H1 (cell line): ENCODE results near the gene MED28. TPM values are rescaled to one million over a fixed set of nuclear protein-coding genes. Genes with fewer than 3 reads are reported as not detected.

ENCODE experiments used
- CTCF ChIA-PET: fragments of 300-600 bp; sonication (Branson Sonifier 250); formaldehyde crosslinking; loops from one replicate; lab custom pipeline; 2021; ENCODE audit not compliant: partially characterized antibody; lab: Charles Lee
- POLR2A ChIA-PET: fragments of 300-600 bp; sonication (Branson Sonifier 250); formaldehyde crosslinking; loops from one replicate; lab custom pipeline; 2021; ENCODE audit warnings: inconsistent platforms; ENCODE audit not compliant: partially characterized antibody; lab: Charles Lee
- DNase-seq, 2 experiments: peaks; one replicate each; pipeline versions ENCODE4 v3.0.0 to v3.0.0-alpha.2; 2010 to 2022; ENCODE audit warnings: low spot score in 2 of 2, low read depth in 1 of 2, mixed read lengths in 1 of 2
- FAIRE-seq: peaks from 2 replicates; lab custom pipeline; 2011; peaks lifted over from hg19 to GRCh38; lab: Jason Lieb, UNC
- H2AFZ ChIP-seq: 2 replicates; pipeline ENCODE4 v1.8.1; 2012; ENCODE audit warnings: low read length, inconsistent platforms
- H2AK5ac ChIP-seq: 2 replicates; pipeline ENCODE4 v1.6.1; 2013; ENCODE audit warnings: low read depth, low read length
- H2BK120ac ChIP-seq: replicated peaks from 2 replicates; pipeline ENCODE3; 2013; ENCODE audit warnings: low read depth, low read length, inconsistent platforms
- H2BK12ac ChIP-seq: 2 replicates; pipeline ENCODE4 v1.6.1; 2013; ENCODE audit warnings: low read depth, low read length
- H2BK15ac ChIP-seq: 2 replicates; pipeline ENCODE4 v1.6.1; 2013; ENCODE audit warnings: low read length
- H2BK20ac ChIP-seq: 2 replicates; pipeline ENCODE4 v1.6.1; 2013; ENCODE audit warnings: low read length
- H2BK5ac ChIP-seq: 2 replicates; pipeline ENCODE4 v1.6.1; 2013; ENCODE audit warnings: low read depth, low read length
- H3K14ac ChIP-seq: 2 replicates; pipeline ENCODE4 v1.6.1; 2013; ENCODE audit warnings: inconsistent platforms; ENCODE audit not compliant: insufficient read length
- H3K18ac ChIP-seq: 2 replicates; pipeline ENCODE4 v1.6.1; 2013; ENCODE audit warnings: low read length; ENCODE audit errors: extremely low read depth
- H3K23ac ChIP-seq: 2 replicates; pipeline ENCODE4 v1.6.1; 2013; ENCODE audit warnings: inconsistent platforms; ENCODE audit not compliant: insufficient read length
- H3K23me2 ChIP-seq: 2 replicates; pipeline ENCODE4 v1.6.1; 2013; ENCODE audit warnings: low read depth, low read length
- H3K27ac ChIP-seq: 2 replicates; pipeline ENCODE4 v1.6.1; 2011; ENCODE audit warnings: low read depth, low read length, inconsistent platforms
- H3K27me3 ChIP-seq, 4 experiments: replicated peaks in 1 of 4; 1 replicate in 1 of 4; 2 replicates in 3 of 4; pipeline versions ENCODE4 v1.6.1 to v1.8.1; 2011 to 2013; ENCODE audit warnings: low read length in 3 of 4, mild to moderate bottlenecking in 3 of 4, inconsistent platforms in 2 of 4, mixed read lengths in 2 of 4, moderate library complexity in 1 of 4; ENCODE audit not compliant: control insufficient read depth in 3 of 4, insufficient read depth in 3 of 4; ENCODE audit errors: extremely low read depth in 1 of 4
- H3K36me3 ChIP-seq, 4 experiments: 2 replicates each; pipeline versions ENCODE4 v1.6.1 to v1.8.1; 2011 to 2013; ENCODE audit warnings: mild to moderate bottlenecking in 4 of 4, low read length in 3 of 4, moderate library complexity in 2 of 4, control low read depth in 1 of 4, inconsistent platforms in 1 of 4; ENCODE audit not compliant: insufficient read depth in 4 of 4, control insufficient read depth in 2 of 4
- H3K4ac ChIP-seq: replicated peaks from 2 replicates; pipeline ENCODE3; 2013; ENCODE audit warnings: low read length, low read depth, mixed read lengths, inconsistent platforms; ENCODE audit not compliant: insufficient read length
- H3K4me1 ChIP-seq, 4 experiments: replicated peaks in 1 of 4; 1 replicate in 1 of 4; 2 replicates in 3 of 4; pipeline versions ENCODE4 v1.6.1 to v1.8.1; 2011 to 2013; ENCODE audit warnings: low read length in 3 of 4, inconsistent platforms in 2 of 4, mixed read lengths in 1 of 4; ENCODE audit not compliant: insufficient read depth in 4 of 4, control insufficient read depth in 3 of 4
- H3K4me2 ChIP-seq, 2 experiments: 2 replicates each; pipeline versions ENCODE4 v1.6.1 to v1.8.1; 2011 to 2013; ENCODE audit warnings: low read depth in 2 of 2, low read length in 2 of 2, control low read depth in 1 of 2, inconsistent platforms in 1 of 2, mild to moderate bottlenecking in 1 of 2; ENCODE audit not compliant: insufficient read depth in 1 of 2
- H3K4me3 ChIP-seq, 4 experiments: fragments of 200-600, 300-600 bp in 1 of 4; sonication (generic), shearing (Covaris generic), sonication (Bioruptor Twin) in 1 of 4; 2 replicates each; pipeline versions ENCODE4 v1.5.1 to v1.8.1; 2011 to 2016; ENCODE audit warnings: low read length in 4 of 4, low read depth in 3 of 4, control low read depth in 2 of 4, inconsistent platforms in 2 of 4, mild to moderate bottlenecking in 2 of 4, mixed read lengths in 1 of 4, moderate library complexity in 1 of 4; ENCODE audit not compliant: insufficient read depth in 2 of 4; ENCODE audit errors: extremely low read depth in 1 of 4
- H3K56ac ChIP-seq: replicated peaks from 2 replicates; pipeline ENCODE3; 2013; ENCODE audit warnings: low read depth, mild to moderate bottlenecking, mixed read lengths, low read length, inconsistent platforms; ENCODE audit not compliant: insufficient read length
- H3K79me1 ChIP-seq: 2 replicates; pipeline ENCODE4 v1.6.1; 2013; ENCODE audit warnings: low read depth, low read length, control low read depth
- H3K79me2 ChIP-seq, 2 experiments: 2 replicates each; pipeline versions ENCODE4 v1.6.1 to v1.8.1; 2012 to 2013; ENCODE audit warnings: low read length in 2 of 2, mild to moderate bottlenecking in 2 of 2, inconsistent platforms in 1 of 2; ENCODE audit not compliant: insufficient read depth in 2 of 2, control insufficient read depth in 1 of 2
- H3K9ac ChIP-seq, 4 experiments: replicated peaks in 1 of 4; 1 replicate in 1 of 4; 2 replicates in 3 of 4; pipeline versions ENCODE4 v1.6.1 to v1.8.1; 2011 to 2013; ENCODE audit warnings: low read depth in 3 of 4, low read length in 3 of 4, control low read depth in 2 of 4, mild to moderate bottlenecking in 2 of 4, moderate library complexity in 2 of 4, inconsistent platforms in 1 of 4; ENCODE audit errors: extremely low read depth in 1 of 4
- H3K9me3 ChIP-seq, 2 experiments: 2 replicates each; pipeline versions ENCODE4 v1.6.1 to v1.8.1; 2012 to 2013; ENCODE audit warnings: mild to moderate bottlenecking in 2 of 2, moderate library complexity in 2 of 2, control low read depth in 1 of 2, inconsistent platforms in 1 of 2, low read depth in 1 of 2, low read length in 1 of 2, mixed read lengths in 1 of 2; ENCODE audit not compliant: insufficient read depth in 2 of 2
- H4K20me1 ChIP-seq, 2 experiments: replicated peaks in 1 of 2; 2 replicates each; pipeline versions ENCODE3 to v1.8.1; 2011 to 2013; ENCODE audit warnings: inconsistent platforms in 2 of 2, low read length in 2 of 2, mild to moderate bottlenecking in 1 of 2; ENCODE audit not compliant: insufficient read depth in 2 of 2, control insufficient read depth in 1 of 2
- H4K5ac ChIP-seq: 2 replicates; pipeline ENCODE4 v1.6.1; 2013; ENCODE audit warnings: low read length, low read depth, mixed read lengths, inconsistent platforms; ENCODE audit not compliant: insufficient read length
- H4K8ac ChIP-seq: 2 replicates; pipeline ENCODE4 v1.8.0; 2013; ENCODE audit warnings: mild to moderate bottlenecking, moderate library complexity, low read length, inconsistent platforms; ENCODE audit not compliant: insufficient read depth; ENCODE audit errors: extremely low read depth
- H4K91ac ChIP-seq: replicated peaks from 2 replicates; pipeline ENCODE3; 2013; ENCODE audit warnings: low read length, mixed read lengths, inconsistent platforms; ENCODE audit not compliant: insufficient read length
- BACH1 ChIP-seq: IDR thresholded peaks from 2 replicates; pipeline ENCODE4 v1.6.1; 2012; ENCODE audit warnings: low read length, improper control_type of control experiment
- CBX8 ChIP-seq: fragments of 300-800, 300-1000 bp; sonication (generic); IDR thresholded peaks from 2 replicates; pipeline ENCODE4 v1.7.1; 2016; ENCODE audit warnings: low read depth, low read length, borderline replicate concordance
- CEBPB ChIP-seq: IDR thresholded peaks from 2 replicates; pipeline ENCODE4 v1.6.1; 2012; ENCODE audit warnings: low read depth, low read length
- CHD2 ChIP-seq: IDR thresholded peaks from 2 replicates; pipeline ENCODE4 v1.6.1; 2012; ENCODE audit warnings: low read length, improper control_type of control experiment
- GABPA ChIP-seq: IDR thresholded peaks from 2 replicates; pipeline ENCODE4 v1.6.1; 2011; ENCODE audit warnings: mild to moderate bottlenecking, low read length, moderate library complexity, borderline replicate concordance; ENCODE audit not compliant: insufficient read depth
- KDM4A ChIP-seq: IDR thresholded peaks from one replicate; pipeline ENCODE4 v1.7.1; 2012; ENCODE audit warnings: low read depth, mild to moderate bottlenecking, moderate library complexity, low read length, inconsistent platforms; ENCODE audit not compliant: severe bottlenecking
- SP2 ChIP-seq: IDR thresholded peaks from 2 replicates; pipeline ENCODE4 v1.6.1; 2012; ENCODE audit warnings: mild to moderate bottlenecking, low read length, inconsistent platforms
- TAF1 ChIP-seq: IDR thresholded peaks from 2 replicates; pipeline ENCODE4 v1.6.1; 2011; ENCODE audit warnings: mild to moderate bottlenecking, low read depth, low read length
- TEAD4 ChIP-seq: IDR thresholded peaks from 2 replicates; pipeline ENCODE4 v1.6.1; 2012; ENCODE audit warnings: low read depth, low read length, inconsistent platforms, mixed read lengths
- WGBS, 2 experiments: shearing (Covaris generic) in 1 of 2; methylation state at CpG; one replicate each; pipeline versions ENCODE4 v1.1.6 to v1.1.7; 2013 to 2015; ENCODE audit warnings: low lambda C conversion rate in 2 of 2, mixed read lengths in 2 of 2, inconsistent platforms in 1 of 2, low coverage in 1 of 2, missing lambda C conversion rate in 1 of 2; ENCODE audit not compliant: insufficient replicate concordance in 2 of 2, insufficient coverage in 1 of 2, insufficient read length in 1 of 2; ENCODE audit errors: extremely low coverage in 1 of 2, missing lambda C conversion rate in 1 of 2; 5-methylcytosine and 5-hydroxymethylcytosine counted together
- polyA plus RNA-seq, 7 experiments: library from polyadenylated mRNA; depleted of rRNA in 3 of 7; stranded (reverse) in 5 of 7; unstranded in 2 of 7; fragments of >200 nt in 5 of 7; fragments of 200-250 nt in 2 of 7; gene quantifications; 1 replicate in 5 of 7; 2 replicates in 1 of 7; 4 replicates in 1 of 7; pipeline versions ENCODE4 v1.2.1 to v1.2.3, GENCODE V29; 2011 to 2013; ENCODE audit warnings: missing spikeins in 2 of 7, mixed read lengths in 2 of 7
- total RNA-seq: library from RNA; stranded (reverse); fragmentation: NEBNext Ultra II Directional; extraction: Animal tissue kit (Norgen Biotek cat#: 25700); gene quantifications from 2 replicates; pipeline ENCODE4 v1.2.1, GENCODE V29; 2021
- TF ChIP-seq, protein P1 (sequence below): IDR thresholded peaks from 2 replicates; pipeline ENCODE4 v1.6.1; 2012; ENCODE audit warnings: inconsistent platforms
- TF ChIP-seq, protein P2 (sequence below), 3 experiments: IDR thresholded peaks; 1 replicate in 2 of 3; 2 replicates in 1 of 3; pipeline versions ENCODE4 v1.5.1 to v1.6.1; 2011; ENCODE audit warnings: low read length in 3 of 3, mild to moderate bottlenecking in 3 of 3, inconsistent platforms in 2 of 3, low read depth in 1 of 3, moderate library complexity in 1 of 3; ENCODE audit not compliant: insufficient read depth in 1 of 3; ENCODE audit errors: control extremely low read depth in 1 of 3
- TF ChIP-seq, protein P3 (sequence below): IDR thresholded peaks from 2 replicates; pipeline ENCODE4 v1.6.1; 2011; ENCODE audit warnings: low read length, improper control_type of control experiment

The MED28 gene
- total and polyA plus RNA-seq, 2 of the 8 experiments (the other 6 are each of a cell fraction or from before 2014, with no cell fraction given) = 24.0 to 87.1 TPM

DNA sequence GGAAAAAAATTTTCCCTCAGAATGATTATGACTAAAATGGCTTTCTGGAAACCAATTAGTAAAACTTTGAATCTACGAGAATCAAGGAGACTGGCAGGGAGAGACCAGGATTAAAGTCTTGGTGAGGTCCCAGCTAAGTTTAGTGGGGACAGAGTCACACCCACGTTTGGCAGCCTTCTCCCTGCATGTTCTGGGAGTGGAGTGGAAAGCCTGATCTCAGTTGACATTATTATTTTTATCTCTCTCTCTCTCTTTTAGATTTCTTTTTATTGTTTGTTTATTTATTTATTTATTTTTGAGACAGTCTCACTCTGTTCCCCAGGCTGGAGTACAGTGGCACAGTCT is 67.8 kb downstream of the MED28 start:
- CTCF ChIA-PET = interaction anchor here (1.4 kb wide), 1 partner anchor 26 kb away, joined by 3 read pairs; no protein-coding TSS in a partner anchor
- no peak for FAIRE-seq
- no peak for DNase-seq
- H4K8ac ChIP-seq = no peak overlapping the region
- no peaks in the 10 kb centered on the region for H3K79me1 ChIP-seq
- no peak overlapping the region for H3K4me2 ChIP-seq
- H3K27ac ChIP-seq = no peak overlapping the region
- H2BK120ac ChIP-seq = no peak overlapping the region
- no peak overlapping the region for H3K18ac ChIP-seq
- no peak overlapping the region for H4K91ac ChIP-seq
- 87% methylated on average over 2 of the region's 2 CpGs; no CpG with 5 or more reads in 1 of the 2 experiments for WGBS, 2 experiments
- H3K14ac ChIP-seq = no peak overlapping the region
- POLR2A ChIA-PET = no interaction called here
- H3K79me2 ChIP-seq = no peaks in the 10 kb centered on the region
- H3K4me3 ChIP-seq = no peak overlapping the region
- no peaks in the 10 kb centered on the region for H3K36me3 ChIP-seq
- H3K4me1 ChIP-seq = no peaks in the 10 kb centered on the region
- H3K23ac ChIP-seq = no peak overlapping the region
- H3K9me3 ChIP-seq = no peaks in the 10 kb centered on the region
- H2BK15ac ChIP-seq = no peak overlapping the region
- H3K27me3 ChIP-seq = no peaks in the 10 kb centered on the region
- no peak overlapping the region for H2BK12ac ChIP-seq
- H2AK5ac ChIP-seq = no peak overlapping the region
- no peaks in the 10 kb centered on the region for H3K23me2 ChIP-seq
- no peaks in the 10 kb centered on the region for H4K20me1 ChIP-seq
- H4K5ac ChIP-seq = no peak overlapping the region
- H2AFZ ChIP-seq = no peak overlapping the region
- no peak overlapping the region for H2BK20ac ChIP-seq
- H3K56ac ChIP-seq = no peak overlapping the region
- no peak overlapping the region for H3K9ac ChIP-seq
- H2BK5ac ChIP-seq = no peak overlapping the region
- H3K4ac ChIP-seq = no peak overlapping the region
- TF ChIP-seq KDM4A (no peak), CHD2 (no peak), GABPA (no peak), CEBPB (no peak), CBX8 (no peak), SP2 (no peak), TEAD4 (no peak), TAF1 (no peak), BACH1 (no peak)
- TF ChIP-seq, protein P1, sequence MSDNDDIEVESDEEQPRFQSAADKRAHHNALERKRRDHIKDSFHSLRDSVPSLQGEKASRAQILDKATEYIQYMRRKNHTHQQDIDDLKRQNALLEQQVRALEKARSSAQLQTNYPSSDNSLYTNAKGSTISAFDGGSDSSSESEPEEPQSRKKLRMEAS = no peak
- TF ChIP-seq, protein P2, sequence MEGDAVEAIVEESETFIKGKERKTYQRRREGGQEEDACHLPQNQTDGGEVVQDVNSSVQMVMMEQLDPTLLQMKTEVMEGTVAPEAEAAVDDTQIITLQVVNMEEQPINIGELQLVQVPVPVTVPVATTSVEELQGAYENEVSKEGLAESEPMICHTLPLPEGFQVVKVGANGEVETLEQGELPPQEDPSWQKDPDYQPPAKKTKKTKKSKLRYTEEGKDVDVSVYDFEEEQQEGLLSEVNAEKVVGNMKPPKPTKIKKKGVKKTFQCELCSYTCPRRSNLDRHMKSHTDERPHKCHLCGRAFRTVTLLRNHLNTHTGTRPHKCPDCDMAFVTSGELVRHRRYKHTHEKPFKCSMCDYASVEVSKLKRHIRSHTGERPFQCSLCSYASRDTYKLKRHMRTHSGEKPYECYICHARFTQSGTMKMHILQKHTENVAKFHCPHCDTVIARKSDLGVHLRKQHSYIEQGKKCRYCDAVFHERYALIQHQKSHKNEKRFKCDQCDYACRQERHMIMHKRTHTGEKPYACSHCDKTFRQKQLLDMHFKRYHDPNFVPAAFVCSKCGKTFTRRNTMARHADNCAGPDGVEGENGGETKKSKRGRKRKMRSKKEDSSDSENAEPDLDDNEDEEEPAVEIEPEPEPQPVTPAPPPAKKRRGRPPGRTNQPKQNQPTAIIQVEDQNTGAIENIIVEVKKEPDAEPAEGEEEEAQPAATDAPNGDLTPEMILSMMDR (IDR thresholded peaks at IDR 0.05; ENCODE audit: control extremely low read depth in 1 of 3, insufficient read depth in 1 of 3, low read depth in 1 of 3, low read length in 3 of 3) = no peak
- TF ChIP-seq, protein P3, sequence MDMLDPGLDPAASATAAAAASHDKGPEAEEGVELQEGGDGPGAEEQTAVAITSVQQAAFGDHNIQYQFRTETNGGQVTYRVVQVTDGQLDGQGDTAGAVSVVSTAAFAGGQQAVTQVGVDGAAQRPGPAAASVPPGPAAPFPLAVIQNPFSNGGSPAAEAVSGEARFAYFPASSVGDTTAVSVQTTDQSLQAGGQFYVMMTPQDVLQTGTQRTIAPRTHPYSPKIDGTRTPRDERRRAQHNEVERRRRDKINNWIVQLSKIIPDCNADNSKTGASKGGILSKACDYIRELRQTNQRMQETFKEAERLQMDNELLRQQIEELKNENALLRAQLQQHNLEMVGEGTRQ = no peak
